K562 (cell line): ENCODE measurements around the gene ABR. TPM values are rescaled to one million over a fixed set of nuclear protein-coding genes. Genes with fewer than 3 reads are reported as not detected.

Experiments
- ATAC-seq: fragments of 200-7000 bp; cut with Tn5 transposase; 3 replicates; pipeline ENCODE4 v1.9.1; 2020; ENCODE audit warnings: moderate library complexity
- BruUV-seq: library from RNA; stranded (reverse); fragments of 400-500 nt; replicated peaks from 2 replicates; lab custom pipeline; 2021; lab: Mats Ljungman, UMichigan
- CTCF ChIA-PET: fragments of 300-600 bp; formaldehyde crosslinking; extraction: SDS; loops from one replicate; lab custom pipeline; 2021; ENCODE audit warnings: low intra/inter-chr PET ratio; lab: Yijun Ruan, JAX
- POLR2A ChIA-PET: fragments of 300-600, 350-650 bp; sonication (Branson Sonifier 250); formaldehyde crosslinking; extraction: SDS; loops from one replicate; lab custom pipeline; 2021; ENCODE audit warnings: antibody characterized with exemption, inconsistent platforms; lab: Yijun Ruan, JAX
- DNase-seq, 4 experiments: peaks; one replicate each; pipeline versions ENCODE4 v3.0.0 to v3.0.0-alpha.2; 2011 to 2018; ENCODE audit warnings: low spot score in 3 of 4, mixed read lengths in 3 of 4; ENCODE audit errors: extremely low read depth in 1 of 4
- FAIRE-seq: peaks from 2 replicates; lab custom pipeline; 2011; peaks lifted over from hg19 to GRCh38; lab: Jason Lieb, UNC
- H2AFZ ChIP-seq: 2 replicates; pipeline ENCODE4 v1.6.0; 2011; ENCODE audit warnings: low read depth, low read length, control low read depth, inconsistent platforms
- H3K27ac ChIP-seq: fragments of 200-600 bp; 3 replicates; pipeline ENCODE4 v1.8.0; 2011; ENCODE audit warnings: low read depth, mild to moderate bottlenecking, control low read depth, inconsistent platforms, low read length, moderate library complexity, mixed read lengths; ENCODE audit errors: extremely low read depth
- H3K27me3 ChIP-seq, 2 experiments: fragments of 300-600 bp in 1 of 2; 2 replicates in 1 of 2; 3 replicates in 1 of 2; pipeline versions ENCODE4 v1.6.0 to v1.8.0; 2011; ENCODE audit warnings: inconsistent platforms in 2 of 2, low read length in 2 of 2, mild to moderate bottlenecking in 1 of 2, mixed read lengths in 1 of 2, moderate library complexity in 1 of 2; ENCODE audit not compliant: control insufficient read depth in 2 of 2, insufficient read depth in 2 of 2
- H3K36me3 ChIP-seq: fragments of 300-600 bp; 3 replicates; pipeline ENCODE4 v1.8.0; 2011; ENCODE audit warnings: mild to moderate bottlenecking, low read length, inconsistent platforms; ENCODE audit not compliant: control insufficient read depth, insufficient read depth
- H3K4me1 ChIP-seq, 2 experiments: fragments of 200-600 bp in 1 of 2; replicated peaks in 1 of 2; 2 replicates in 1 of 2; 3 replicates in 1 of 2; pipeline versions ENCODE4 v1.5.1 to v1.8.0; 2011; ENCODE audit warnings: inconsistent platforms in 2 of 2, low read length in 2 of 2, mild to moderate bottlenecking in 1 of 2, mixed read lengths in 1 of 2, moderate library complexity in 1 of 2; ENCODE audit not compliant: control insufficient read depth in 2 of 2, insufficient read depth in 2 of 2
- H3K4me2 ChIP-seq: 2 replicates; pipeline ENCODE4 v1.6.1; 2011; ENCODE audit warnings: low read length, control low read depth, inconsistent platforms, mixed read lengths; ENCODE audit not compliant: insufficient read depth
- H3K4me3 ChIP-seq: fragments of 200-600 bp; sonication (generic), shearing (Covaris generic); 2 replicates; pipeline ENCODE4 v1.5.1; 2016; ENCODE audit warnings: control low read depth, inconsistent platforms
- H3K79me2 ChIP-seq: fragments of 200-600 bp; 3 replicates; pipeline ENCODE4 v1.8.0; 2011; ENCODE audit warnings: low read length, inconsistent platforms; ENCODE audit not compliant: control insufficient read depth, insufficient read depth
- H3K9ac ChIP-seq, 2 experiments: 2 replicates each; pipeline versions ENCODE4 v1.6.0 to v1.6.1; 2011; ENCODE audit warnings: low read depth in 2 of 2, low read length in 2 of 2, control low read depth in 1 of 2, inconsistent platforms in 1 of 2, mild to moderate bottlenecking in 1 of 2, mixed read lengths in 1 of 2; ENCODE audit not compliant: insufficient read depth in 1 of 2
- H3K9me1 ChIP-seq: one replicate; pipeline ENCODE4 v1.6.0; 2011; ENCODE audit warnings: inconsistent platforms, mild to moderate bottlenecking, low read length, moderate library complexity; ENCODE audit not compliant: control insufficient read depth, insufficient read depth
- H3K9me3 ChIP-seq: replicated peaks from 2 replicates; pipeline ENCODE4 v1.5.1; 2011; ENCODE audit warnings: low read depth, low read length, inconsistent platforms; ENCODE audit not compliant: control insufficient read depth, insufficient read depth
- H4K20me1 ChIP-seq: replicated peaks from 2 replicates; pipeline ENCODE4 v1.6.1; 2011; ENCODE audit warnings: low read length, inconsistent platforms, mixed read lengths; ENCODE audit not compliant: control insufficient read depth, insufficient read depth
- DMBX1 ChIP-seq: fragments of 250-450 bp; sonication (Bioruptor Pico); IDR thresholded peaks from 2 replicates; pipeline ENCODE4 v1.8.0; 2022; ENCODE audit warnings: inconsistent platforms, mild to moderate bottlenecking, moderate library complexity, borderline replicate concordance
- GMEB1 ChIP-seq: fragments of 250-450 bp; sonication (Bioruptor Pico); IDR thresholded peaks from 2 replicates; pipeline ENCODE4 v1.4.0; 2020; ENCODE audit warnings: mild to moderate bottlenecking
- HCFC1 ChIP-seq: IDR thresholded peaks from 2 replicates; pipeline ENCODE4 v1.6.1; 2012; ENCODE audit warnings: low read depth, low read length, improper control_type of control experiment
- HNRNPLL ChIP-seq: fragments of 200-400 bp; formaldehyde crosslinking; IDR thresholded peaks from 2 replicates; pipeline ENCODE4 v1.6.1; 2017; ENCODE audit warnings: low read length, low read depth, mild to moderate bottlenecking; ENCODE audit not compliant: poor library complexity, severe bottlenecking
- NEUROD1 ChIP-seq: fragments of 150-350 bp; IDR thresholded peaks from 2 replicates; pipeline ENCODE4 v1.6.1; 2014; ENCODE audit warnings: borderline replicate concordance, low read length, low read depth; ENCODE audit not compliant: partially characterized antibody
- PCBP2 ChIP-seq: fragments of 200-400 bp; formaldehyde crosslinking; IDR thresholded peaks from 2 replicates; pipeline ENCODE4 v1.6.1; 2018; ENCODE audit warnings: low read length, low read depth, mild to moderate bottlenecking, moderate library complexity; ENCODE audit not compliant: poor library complexity, severe bottlenecking
- RAD21 ChIP-seq, 2 experiments: fragments of 250-450 bp in 1 of 2; fragments of 450-650 bp in 1 of 2; sonication (Bioruptor Pico) in 1 of 2; formaldehyde crosslinking in 1 of 2; IDR thresholded peaks in 1 of 2; conservative IDR thresholded peaks in 1 of 2; 2 replicates each; pipeline versions ENCODE4 v1.4.0 to v1.8.0; 2020 to 2022; ENCODE audit warnings: mild to moderate bottlenecking in 2 of 2, moderate library complexity in 1 of 2
- RBM17 ChIP-seq: fragments of 200-400 bp; formaldehyde crosslinking; IDR thresholded peaks from 2 replicates; pipeline ENCODE4 v1.6.1; 2017; ENCODE audit warnings: low read depth, mild to moderate bottlenecking, low read length, borderline replicate concordance
- STAG1 ChIP-seq: sonication (generic); formaldehyde crosslinking; IDR thresholded peaks from 2 replicates; pipeline ENCODE4 v1.5.0; 2020; ENCODE audit warnings: missing genetic modification reagents, borderline replicate concordance
- TAF7 ChIP-seq: fragments of 450-650 bp; IDR thresholded peaks from 2 replicates; pipeline ENCODE4 v1.6.1; 2016; ENCODE audit warnings: missing genetic modification characterization, missing compliant biosample characterization
- U2AF1 ChIP-seq: fragments of 200-400 bp; formaldehyde crosslinking; optimal IDR thresholded peaks from 2 replicates; pipeline ENCODE3; 2017; ENCODE audit warnings: mild to moderate bottlenecking, low read depth, low read length, moderate library complexity
- ZNF174 ChIP-seq: fragments of 250-450 bp; sonication (Bioruptor Pico); IDR thresholded peaks from 2 replicates; pipeline ENCODE4 v1.4.0; 2020; ENCODE audit warnings: mild to moderate bottlenecking
- ZNF609 ChIP-seq: sonication (generic); formaldehyde crosslinking; IDR thresholded peaks from 2 replicates; pipeline ENCODE4 v1.8.1; 2023; ENCODE audit warnings: missing genetic modification reagents, mild to moderate bottlenecking, borderline replicate concordance
- ZNF696 ChIP-seq: fragments of 250-450 bp; sonication (Bioruptor Pico); conservative IDR thresholded peaks from 2 replicates; pipeline ENCODE4 v1.4.0; 2020; ENCODE audit warnings: mild to moderate bottlenecking, moderate library complexity
- WGBS: fragments of 100-300 bp; shearing (Covaris generic); methylation state at CpG from one replicate; pipeline ENCODE4 v1.1.6; 2016; ENCODE audit warnings: low coverage, mixed read lengths; ENCODE audit not compliant: insufficient coverage; ENCODE audit errors: missing lambda C conversion rate; 5-methylcytosine and 5-hydroxymethylcytosine counted together
- in situ Hi-C: fragments of 300-500 bp; cut with MboI; formaldehyde crosslinking; loops from 4 replicates; pipeline ENCODE4 v1.15.0; 2018; ENCODE audit warnings: inconsistent platforms, mixed read lengths
- intact Hi-C: fragments of 100-400 bp; cut with micrococcal nuclease; formaldehyde crosslinking; loops from 2 replicates; pipeline ENCODE4 v1.14.2; 2022
- polyA plus RNA-seq, 8 experiments: library from polyadenylated mRNA; depleted of rRNA in 4 of 8; stranded (reverse) in 5 of 8; unstranded in 3 of 8; fragments of >200 nt; fragmentation: Nextera tagmentation in 2 of 8; fragmentation: Illumina TruSeq in 1 of 8; extraction: Ambion mirVana in 2 of 8; extraction: Trizol in 1 of 8; gene quantifications; 2 replicates each; pipeline versions ENCODE4 v1.2.1 to v1.2.3, GENCODE V29; 2011 to 2014; ENCODE audit warnings: inconsistent platforms in 1 of 8, missing spikeins in 1 of 8
- total RNA-seq, 7 experiments: library from RNA; depleted of rRNA in 6 of 7; stranded (reverse); fragments of >200 nt in 6 of 7; fragmentation: Illumina TruSeq in 2 of 7; extraction: Trizol in 2 of 7; gene quantifications; 2 replicates each; pipeline versions ENCODE4 v1.2.1 to v1.2.3, GENCODE V29; 2011 to 2021; ENCODE audit warnings: low replicate concordance in 1 of 7

The ABR gene
- total and polyA plus RNA-seq, 9 of the 15 experiments (the other 6 are each of a cell fraction or from before 2014, with no cell fraction given) = 0.07 to 1.6 (median 0.37) TPM; not detected in 1

GRCh38 chr17:1169221-1169928, 10.4 kb downstream of the ABR start:
- Histone ChIP-seq H3K9ac (no peak overlapping the region), H3K4me3 (no peak overlapping the region), H3K4me2 (no peak overlapping the region), H4K20me1 (no peaks in the 10 kb centered on the region), H3K9me1 (no peaks in the 10 kb centered on the region), H3K79me2 (no peaks in the 10 kb centered on the region), H3K27ac (no peak overlapping the region), H2AFZ (no peak overlapping the region), H3K36me3 (no peaks in the 10 kb centered on the region), H3K27me3 (peaks cover 7 to 75% of the 10 kb centered on the region in 2 experiments; a peak in 3 of 5 replicates), H3K9me3 (no peaks in the 10 kb centered on the region), H3K4me1 (peaks cover 0 to 3% of the 10 kb centered on the region in 2 experiments; a peak in 1 of 5 replicates)
- in situ Hi-C loops = no loop called here
- BruUV-seq = no TSS peak
- FAIRE-seq (no peak), ATAC-seq (no peak), DNase-seq (no peak)
- ChIA-PET POLR2A (interaction anchor here (0.6 kb wide), 1 partner anchor 78 kb away, joined by 3 read pairs; no protein-coding TSS in a partner anchor), CTCF (no interaction called here)
- 6% methylated on average over 22 of the region's 22 CpGs for WGBS
- intact Hi-C loops = no loop called here
- TF ChIP-seq DMBX1 (CRISPR knock-in tag) (no peak), TAF7 (no peak), ZNF174 (CRISPR knock-in tag) (no peak), STAG1 (CRISPR knock-in tag) (no peak), RBM17 (no peak), U2AF1 (no peak), HCFC1 (no peak), RAD21 (CRISPR knock-in tag; conservative IDR thresholded peaks at IDR 0.05 in 1 of 2, IDR thresholded peaks at IDR 0.05 in 1 of 2) (no peak), NEUROD1 (no peak), ZNF696 (CRISPR knock-in tag) (no peak), GMEB1 (CRISPR knock-in tag) (no peak), HNRNPLL (no peak), ZNF609 (no peak), PCBP2 (no peak)
